Testis (tissue), 2 donors: ENCODE measurements around the gene LY6G5B.

Experiments
- POLR2A ChIP-seq: fragments of 450-650 bp; IDR thresholded peaks from one replicate; pipeline ENCODE4 v1.6.1; 2017; ENCODE audit warnings: antibody characterized with exemption, mild to moderate bottlenecking, moderate library complexity
- TF ChIP-seq, protein P1 (sequence below), 3 experiments: fragments of 450-650 bp in 2 of 3; fragments of 200-600 bp in 1 of 3; sonication (generic) in 1 of 3; IDR thresholded peaks; one replicate each; pipeline ENCODE4 v1.5.1; 2016 to 2019; ENCODE audit warnings: antibody characterized with exemption in 3 of 3, mild to moderate bottlenecking in 2 of 3, moderate library complexity in 1 of 3

GRCh38 chr6:31663126-31663960 lies 6.4 kb upstream of the LY6G5B start:
- no peak for TF ChIP-seq POLR2A
- TF ChIP-seq, protein P1, sequence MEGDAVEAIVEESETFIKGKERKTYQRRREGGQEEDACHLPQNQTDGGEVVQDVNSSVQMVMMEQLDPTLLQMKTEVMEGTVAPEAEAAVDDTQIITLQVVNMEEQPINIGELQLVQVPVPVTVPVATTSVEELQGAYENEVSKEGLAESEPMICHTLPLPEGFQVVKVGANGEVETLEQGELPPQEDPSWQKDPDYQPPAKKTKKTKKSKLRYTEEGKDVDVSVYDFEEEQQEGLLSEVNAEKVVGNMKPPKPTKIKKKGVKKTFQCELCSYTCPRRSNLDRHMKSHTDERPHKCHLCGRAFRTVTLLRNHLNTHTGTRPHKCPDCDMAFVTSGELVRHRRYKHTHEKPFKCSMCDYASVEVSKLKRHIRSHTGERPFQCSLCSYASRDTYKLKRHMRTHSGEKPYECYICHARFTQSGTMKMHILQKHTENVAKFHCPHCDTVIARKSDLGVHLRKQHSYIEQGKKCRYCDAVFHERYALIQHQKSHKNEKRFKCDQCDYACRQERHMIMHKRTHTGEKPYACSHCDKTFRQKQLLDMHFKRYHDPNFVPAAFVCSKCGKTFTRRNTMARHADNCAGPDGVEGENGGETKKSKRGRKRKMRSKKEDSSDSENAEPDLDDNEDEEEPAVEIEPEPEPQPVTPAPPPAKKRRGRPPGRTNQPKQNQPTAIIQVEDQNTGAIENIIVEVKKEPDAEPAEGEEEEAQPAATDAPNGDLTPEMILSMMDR (IDR thresholded peaks at IDR 0.05) = no peak
